AG04450 (cell line): ENCODE data around the gene ZNF552. TPM values are rescaled to one million over a fixed set of nuclear protein-coding genes. Genes with fewer than 3 reads are reported as not detected.
A peak's percentile ranks its signal among the peaks of the same experiment; 100 is the strongest.

Experiments
- CTCF ChIA-PET: fragments of 300-600, 350-600 bp; formaldehyde crosslinking; extraction: SDS; loops from one replicate; lab custom pipeline; 2022; ENCODE audit warnings: antibody characterized with exemption, inconsistent platforms; lab: Charles Lee
- POLR2A ChIA-PET: fragments of 350-600 bp; formaldehyde crosslinking; extraction: SDS; loops from one replicate; lab custom pipeline; 2021; ENCODE audit warnings: antibody characterized with exemption, inconsistent platforms; lab: Yijun Ruan, JAX
- DNase-seq: peaks from one replicate; pipeline ENCODE4 v3.0.0-alpha.2; 2011; ENCODE audit warnings: low read depth, low spot score
- H3K27ac ChIP-seq: one replicate; pipeline ENCODE4 v1.5.1; 2012; ENCODE audit warnings: low read depth, low read length, control low read depth
- H3K27me3 ChIP-seq: one replicate; pipeline ENCODE4 v1.6.0; 2012; ENCODE audit warnings: low read length; ENCODE audit not compliant: control insufficient read depth, insufficient read depth
- H3K4me3 ChIP-seq: 2 replicates; pipeline ENCODE4 v1.5.1; 2011; ENCODE audit warnings: mild to moderate bottlenecking, low read depth, low read length, control low read depth
- H3K9me3 ChIP-seq: 2 replicates; pipeline ENCODE4 v1.5.1; 2012; ENCODE audit warnings: low read length; ENCODE audit not compliant: control insufficient read depth, insufficient read depth
- polyA plus RNA-seq: library from polyadenylated mRNA; depleted of rRNA; stranded (reverse); fragments of >200 nt; gene quantifications from 2 replicates; pipeline ENCODE4 v1.2.3, GENCODE V29; 2011
- TF ChIP-seq, protein P1 (sequence below): IDR thresholded peaks from 2 replicates; pipeline ENCODE4 v1.5.1; 2011; ENCODE audit warnings: low read depth, low read length, control low read depth, inconsistent platforms

The ZNF552 gene
- polyA plus RNA-seq, 1 experiment: 2.8 TPM

DNA sequence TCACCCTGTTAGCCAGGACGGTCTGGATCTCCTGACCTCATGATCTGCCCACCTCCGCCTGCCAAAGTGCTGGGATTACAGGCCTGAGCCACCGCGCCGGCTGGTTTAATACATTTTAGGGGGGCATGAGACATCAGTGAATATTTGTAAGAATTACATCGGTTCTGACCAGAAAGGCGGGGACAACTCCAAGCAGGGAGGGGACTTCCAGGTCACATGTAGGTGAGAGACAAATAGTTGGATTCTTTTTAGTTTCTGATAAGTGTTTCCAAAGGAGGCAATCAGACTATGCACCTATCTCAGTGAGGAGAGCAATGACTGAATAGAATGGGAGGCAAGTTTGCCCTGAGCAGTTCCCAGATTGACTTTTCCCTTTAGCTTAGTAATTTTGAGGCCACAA is 3.7 kb upstream of the ZNF552 start:
- no peak overlapping the region for H3K4me3 ChIP-seq
- CTCF ChIA-PET: interaction anchor here (0.7 to 1.2 kb wide), 3 partner anchors 12 to 456 kb away, joined by 4 to 5 read pairs (median 4); partner anchors contain the start of genes ZNF587B and ZNF814
- POLR2A ChIA-PET: interaction anchor here (0.7 to 1.7 kb wide), 3 partner anchors 49 to 98 kb away, joined by 4 to 8 read pairs (median 7); partner anchors contain the start of gene ZNF586
- no peak overlapping the region for H3K27ac ChIP-seq
- no peaks in the 10 kb centered on the region; the same call in 1 of the 2 replicates for H3K9me3 ChIP-seq
- DNase-seq: no peak
- TF ChIP-seq, protein P1, sequence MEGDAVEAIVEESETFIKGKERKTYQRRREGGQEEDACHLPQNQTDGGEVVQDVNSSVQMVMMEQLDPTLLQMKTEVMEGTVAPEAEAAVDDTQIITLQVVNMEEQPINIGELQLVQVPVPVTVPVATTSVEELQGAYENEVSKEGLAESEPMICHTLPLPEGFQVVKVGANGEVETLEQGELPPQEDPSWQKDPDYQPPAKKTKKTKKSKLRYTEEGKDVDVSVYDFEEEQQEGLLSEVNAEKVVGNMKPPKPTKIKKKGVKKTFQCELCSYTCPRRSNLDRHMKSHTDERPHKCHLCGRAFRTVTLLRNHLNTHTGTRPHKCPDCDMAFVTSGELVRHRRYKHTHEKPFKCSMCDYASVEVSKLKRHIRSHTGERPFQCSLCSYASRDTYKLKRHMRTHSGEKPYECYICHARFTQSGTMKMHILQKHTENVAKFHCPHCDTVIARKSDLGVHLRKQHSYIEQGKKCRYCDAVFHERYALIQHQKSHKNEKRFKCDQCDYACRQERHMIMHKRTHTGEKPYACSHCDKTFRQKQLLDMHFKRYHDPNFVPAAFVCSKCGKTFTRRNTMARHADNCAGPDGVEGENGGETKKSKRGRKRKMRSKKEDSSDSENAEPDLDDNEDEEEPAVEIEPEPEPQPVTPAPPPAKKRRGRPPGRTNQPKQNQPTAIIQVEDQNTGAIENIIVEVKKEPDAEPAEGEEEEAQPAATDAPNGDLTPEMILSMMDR: no peak
- H3K27me3 ChIP-seq: no peaks in the 10 kb centered on the region

- Histone ChIP-seq H3K9me3 (no peaks in the 10 kb centered on the region; the same call in 1 of the 2 replicates), H3K4me3 (no peak overlapping the region), H3K27me3 (no peaks in the 10 kb centered on the region), H3K27ac (no peak overlapping the region)
- no peak for DNase-seq
- POLR2A ChIA-PET: interaction anchor here (0.7 kb wide), 1 partner anchor 62 kb away, joined by 6 read pairs; no protein-coding TSS in a partner anchor
- TF ChIP-seq, protein P1: no peak
- CTCF ChIA-PET: no interaction called here
Measured at GRCh38 chr19:57817976-57818375, 3.3 kb upstream of the ZNF552 start.

DNA sequence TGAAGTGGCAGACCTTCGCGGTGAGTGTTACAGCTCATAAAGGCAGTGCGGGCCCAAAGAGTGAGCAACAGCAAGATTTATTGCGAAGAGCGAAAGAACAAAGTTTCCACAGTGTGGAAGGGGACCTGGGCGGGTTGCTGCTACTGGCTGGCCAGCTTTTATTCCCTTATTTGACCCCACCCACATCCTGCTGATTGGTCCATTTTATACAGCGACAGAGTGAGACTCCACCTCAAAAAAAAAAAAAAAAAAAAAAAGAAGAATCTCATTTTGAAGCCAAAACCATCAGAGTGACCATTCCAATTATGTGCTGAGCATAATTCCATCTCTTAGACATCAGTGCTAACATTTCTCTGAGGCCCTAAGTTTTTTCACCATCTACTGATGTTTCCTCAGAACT is 1.9 kb upstream of the ZNF552 start:
- Histone ChIP-seq H3K27ac (no peak overlapping the region), H3K9me3 (no peaks in the 10 kb centered on the region; the same call in 1 of the 2 replicates), H3K27me3 (no peaks in the 10 kb centered on the region), H3K4me3 (no peak overlapping the region)
- TF ChIP-seq, protein P1: no peak
- CTCF ChIA-PET: interaction anchor here (0.7 kb wide), 1 partner anchor 153 kb away, joined by 5 read pairs; no protein-coding TSS in a partner anchor
- no peak for DNase-seq
- POLR2A ChIA-PET: no interaction called here

- CTCF ChIA-PET: no interaction called here
- TF ChIP-seq, protein P1: no peak
Measured at GRCh38 chr19:57815247-57816075, 748 bp upstream of the ZNF552 start.

More at GRCh38 chr19:57815247-57816075, 748 bp upstream of the ZNF552 start:
- no peaks in the 10 kb centered on the region for H3K27me3 ChIP-seq
- H3K9me3 ChIP-seq: no peaks in the 10 kb centered on the region; the same call in 1 of the 2 replicates
- POLR2A ChIA-PET: interaction anchor here (0.6 to 1.1 kb wide), 4 partner anchors 11 to 46 kb away, joined by 3 to 8 read pairs (median 5); partner anchors contain the start of genes ZNF586 and ZNF587
- no peak for DNase-seq
- no peak overlapping the region for H3K27ac ChIP-seq
- peak overlapping the region; percentile 37 for H3K4me3 ChIP-seq
